OCI-LY1 (cell line): ENCODE results near the gene HLCS.

Experiments used
- EZH2 ChIP-seq: fragments of 200-600 bp; sonication (generic), shearing (Covaris generic); IDR thresholded peaks from 2 replicates; pipeline ENCODE4 v1.8.0; 2017; ENCODE audit warnings: borderline replicate concordance, mixed run types, mild to moderate bottlenecking, antibody characterized with exemption, low read length, moderate library complexity, mixed read lengths
- TF ChIP-seq, protein P1 (sequence below): fragments of 200-600 bp; sonication (generic), shearing (Covaris generic); IDR thresholded peaks from 2 replicates; pipeline ENCODE4 v1.5.1; 2017; ENCODE audit warnings: mild to moderate bottlenecking, antibody characterized with exemption, low read length, moderate library complexity, mixed read lengths

GRCh38 chr21:36874665-36875064, 91.8 kb downstream of the HLCS start:
- TF ChIP-seq, protein P1, sequence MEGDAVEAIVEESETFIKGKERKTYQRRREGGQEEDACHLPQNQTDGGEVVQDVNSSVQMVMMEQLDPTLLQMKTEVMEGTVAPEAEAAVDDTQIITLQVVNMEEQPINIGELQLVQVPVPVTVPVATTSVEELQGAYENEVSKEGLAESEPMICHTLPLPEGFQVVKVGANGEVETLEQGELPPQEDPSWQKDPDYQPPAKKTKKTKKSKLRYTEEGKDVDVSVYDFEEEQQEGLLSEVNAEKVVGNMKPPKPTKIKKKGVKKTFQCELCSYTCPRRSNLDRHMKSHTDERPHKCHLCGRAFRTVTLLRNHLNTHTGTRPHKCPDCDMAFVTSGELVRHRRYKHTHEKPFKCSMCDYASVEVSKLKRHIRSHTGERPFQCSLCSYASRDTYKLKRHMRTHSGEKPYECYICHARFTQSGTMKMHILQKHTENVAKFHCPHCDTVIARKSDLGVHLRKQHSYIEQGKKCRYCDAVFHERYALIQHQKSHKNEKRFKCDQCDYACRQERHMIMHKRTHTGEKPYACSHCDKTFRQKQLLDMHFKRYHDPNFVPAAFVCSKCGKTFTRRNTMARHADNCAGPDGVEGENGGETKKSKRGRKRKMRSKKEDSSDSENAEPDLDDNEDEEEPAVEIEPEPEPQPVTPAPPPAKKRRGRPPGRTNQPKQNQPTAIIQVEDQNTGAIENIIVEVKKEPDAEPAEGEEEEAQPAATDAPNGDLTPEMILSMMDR: no peak
- TF ChIP-seq EZH2: no peak
